ENCODE measurements around the gene CFAP52.
A peak's percentile ranks its signal among the peaks of the same experiment; 100 is the strongest.
"Not testable (repeated sequence)": the region's sequence is repeated elsewhere in the genome, so short reads cannot be mapped to it uniquely, and the experiment has no call there.

Gene CFAP52

GRCh38 chr17:9568957-9569588 is 7.4 kb upstream of the CFAP52 start:
- DNase-seq: no peak

DNA sequence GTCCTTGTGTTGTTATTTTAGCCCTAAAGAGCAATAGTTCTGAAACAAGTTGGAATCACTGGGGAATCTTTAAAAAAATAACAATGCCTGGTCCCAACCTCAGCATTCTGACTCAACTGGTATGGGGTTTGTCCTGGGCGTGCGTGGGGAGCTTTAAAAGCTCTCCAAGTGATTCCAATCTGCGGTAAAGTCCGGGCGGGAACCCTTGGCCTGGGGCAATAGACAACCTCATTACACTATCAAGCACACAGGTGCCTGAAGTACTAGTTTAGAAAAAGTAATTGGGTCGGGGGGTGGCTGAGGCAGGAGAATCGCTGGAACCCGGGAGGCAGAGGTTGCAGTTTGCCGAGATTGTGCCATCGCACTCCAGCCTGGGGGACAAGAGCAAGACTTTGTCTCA is 5.2 kb upstream of the CFAP52 start:
- no peak for DNase-seq

DNA sequence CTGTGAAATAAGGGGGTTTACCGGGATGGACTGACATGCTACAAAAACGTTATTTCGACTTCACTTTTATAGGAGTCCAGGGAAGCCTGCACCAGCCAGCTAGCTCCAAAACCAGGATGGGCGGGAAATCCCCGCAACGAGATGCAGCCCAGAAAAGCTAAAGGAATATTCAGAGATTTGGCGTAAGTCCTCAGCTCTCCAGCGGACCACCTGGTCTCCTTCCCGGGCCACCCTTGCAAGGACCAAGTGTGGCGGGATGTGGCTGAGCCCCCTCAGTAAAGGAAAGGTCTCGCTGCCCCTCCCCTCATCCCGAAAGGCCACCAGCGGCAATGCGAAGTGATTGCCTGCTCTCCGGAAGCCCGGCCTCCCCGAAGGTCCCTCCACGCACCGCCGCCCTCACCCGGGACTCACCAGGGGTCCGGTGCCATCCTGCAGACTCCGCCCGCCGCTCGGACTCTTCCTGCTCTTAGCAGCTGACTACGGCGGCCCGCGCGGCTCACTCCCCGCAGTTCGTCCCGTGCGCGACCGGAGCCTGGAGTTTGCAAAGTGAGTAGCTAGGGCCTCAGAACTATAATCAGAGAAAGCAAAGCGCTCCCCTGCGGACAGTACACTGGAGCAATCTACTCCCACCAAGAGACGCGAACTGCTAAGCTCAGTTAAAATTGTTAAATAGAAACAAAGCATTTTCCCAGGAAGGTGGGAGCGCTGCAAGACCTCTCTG is 901 bp upstream of the CFAP52 start, which contains the start of gene STX8:
Gene STX8 (minus strand): TSS at position 440 of the 721 bp plus-strand sequence. CDS start 12 bp downstream, at position 428.
- DNase-seq: peak; percentile 39 to 90 (median 77)

GRCh38 chr17:9577373-9577709 is 899 bp downstream of the CFAP52 start:
- no peak for DNase-seq

DNA sequence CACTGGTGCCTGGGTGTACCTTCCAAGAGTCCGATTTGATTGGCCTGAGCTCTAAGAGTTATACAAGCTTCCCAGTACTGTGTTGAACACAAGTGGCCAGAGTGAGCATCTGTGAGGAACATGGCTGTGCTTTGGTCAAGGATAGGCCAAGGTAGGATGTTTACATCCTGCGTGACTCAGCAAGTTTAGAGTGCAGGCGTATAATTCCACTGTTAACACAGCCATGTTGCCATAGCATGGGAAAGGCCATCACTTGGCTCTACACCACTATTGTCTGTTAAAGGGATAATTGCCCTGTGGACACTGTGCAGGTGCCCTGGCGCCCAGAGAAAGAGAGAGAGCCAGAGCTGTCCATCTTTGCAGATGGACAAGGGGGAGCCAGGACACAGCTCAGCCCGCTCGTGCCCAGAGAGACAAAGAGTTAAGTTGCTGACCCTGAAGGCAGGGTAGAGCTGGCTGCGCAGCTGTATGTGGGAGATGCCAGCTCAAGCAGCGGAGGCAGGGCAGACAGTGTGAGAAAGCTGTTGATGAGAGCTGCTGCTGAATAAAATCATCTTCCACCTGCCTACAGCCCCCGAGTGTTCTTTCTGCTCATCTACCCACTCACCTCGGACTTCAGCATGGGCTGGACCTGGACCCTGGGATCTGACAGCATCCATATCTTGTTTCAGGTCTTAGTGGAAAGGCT is 11.7 kb downstream of the CFAP52 start:
- peak in 1 of 51 donors; percentile 11 for DNase-seq

DNA sequence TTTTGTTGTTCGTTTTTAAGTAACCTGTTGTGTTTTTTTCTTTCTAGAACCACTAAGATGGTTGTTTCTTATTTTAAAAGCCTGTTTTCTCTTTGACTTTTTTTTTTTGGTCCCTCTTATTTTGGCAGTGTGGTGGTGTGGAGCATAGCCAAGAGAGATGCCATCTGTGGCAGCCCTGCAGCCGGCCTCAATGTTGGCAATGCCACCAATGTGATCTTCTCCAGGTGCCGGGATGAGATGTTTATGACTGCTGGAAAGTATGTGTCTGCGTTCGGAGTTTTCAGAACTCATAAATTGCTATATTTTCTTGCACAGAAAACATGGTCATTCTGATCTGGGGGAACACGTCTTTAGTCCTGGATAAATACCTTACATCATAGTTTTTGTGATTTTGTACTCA is 17.6 kb downstream of the CFAP52 start:
- peak in 1 of 51 donors; percentile 1 for DNase-seq

DNA sequence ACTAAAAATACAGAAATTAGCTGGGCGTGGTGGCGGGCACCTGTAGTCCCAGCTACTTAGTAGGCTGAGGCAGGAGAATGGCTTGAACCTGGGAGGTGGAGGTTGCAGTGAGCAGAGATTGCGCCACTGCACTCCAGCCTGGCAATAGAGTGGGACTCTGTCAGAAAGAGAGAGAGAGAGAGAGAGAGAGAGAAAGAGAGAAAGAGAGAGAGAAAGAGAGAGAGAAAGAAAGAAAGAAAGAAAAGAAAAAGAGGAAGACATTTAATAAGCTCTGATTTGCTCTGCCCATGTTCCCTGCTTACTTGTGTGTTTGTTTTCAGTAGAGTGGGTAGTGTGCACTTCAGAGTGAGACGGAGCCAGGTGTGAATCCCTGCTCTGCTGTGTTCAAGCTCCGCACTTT is 21.2 kb downstream of the CFAP52 start:
- not testable (repeated sequence) for DNase-seq

GRCh38 chr17:9598661-9599060 is 22.2 kb downstream of the CFAP52 start:
- no peak for DNase-seq

DNA sequence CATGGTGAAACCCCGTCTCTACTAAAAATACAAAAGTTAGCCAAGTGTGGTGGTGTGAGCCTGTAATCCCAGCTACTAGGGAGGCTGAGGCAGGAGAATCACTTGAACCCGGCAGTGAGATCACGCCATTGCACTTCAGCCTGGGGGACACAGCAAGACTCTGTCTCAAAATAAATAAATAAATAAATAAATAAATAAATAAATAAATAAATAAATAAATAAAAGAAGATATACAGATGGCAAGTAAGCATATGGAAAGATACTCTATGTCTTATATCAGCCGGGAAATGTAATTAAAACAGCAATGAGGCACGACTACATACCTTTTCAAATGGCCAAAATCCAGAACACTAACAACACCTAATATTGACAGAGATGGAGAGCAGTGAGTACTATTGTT is 28.1 kb downstream of the CFAP52 start:
- DNase-seq: not testable (repeated sequence)

GRCh38 chr17:9606453-9606852 is 30.0 kb downstream of the CFAP52 start:
- DNase-seq: no peak

- DNase-seq: not testable (repeated sequence)
These were observed 30.6 kb downstream of the CFAP52 start for GRCh38 chr17:9607058-9607457.

DNA sequence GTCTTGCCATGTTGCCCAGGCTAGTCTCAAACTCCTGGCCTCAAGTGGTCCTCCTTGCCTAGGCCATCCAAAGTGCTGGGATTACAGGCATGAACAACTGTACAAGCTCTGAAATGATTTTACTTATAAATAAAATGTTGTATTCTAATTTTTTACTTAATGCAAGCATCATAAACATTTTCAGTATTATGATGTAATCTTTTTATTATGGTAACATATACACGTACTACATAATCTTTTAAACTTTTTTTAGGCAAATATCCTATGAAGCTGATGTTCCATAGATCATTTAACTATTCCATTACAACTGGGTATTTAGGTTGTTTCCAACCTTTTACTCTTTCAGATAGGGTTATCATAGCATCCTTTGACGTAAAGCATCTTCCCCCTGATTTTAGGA is 35.1 kb downstream of the CFAP52 start:
- DNase-seq: no peak

DNA sequence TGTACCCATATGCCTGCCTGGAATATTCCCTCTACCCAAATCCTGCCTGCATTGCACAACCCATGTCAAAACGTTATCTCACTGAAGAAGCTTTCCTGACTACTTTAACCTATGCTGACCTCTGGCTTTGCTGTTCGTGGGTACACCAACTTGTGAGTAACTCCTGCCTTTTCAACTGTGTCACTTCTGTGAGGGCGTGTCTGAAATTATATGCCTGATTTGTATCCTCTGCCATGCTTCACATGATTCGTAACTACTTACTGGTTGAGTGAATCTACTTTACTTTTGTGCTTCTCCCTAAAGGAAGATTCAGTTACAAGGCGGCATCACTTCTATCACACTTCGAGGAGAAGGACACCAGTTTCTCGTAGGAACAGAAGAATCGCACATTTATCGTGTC is 35.6 kb downstream of the CFAP52 start:
- no peak for DNase-seq

- no peak for DNase-seq
These were observed 39.0 kb downstream of the CFAP52 start for GRCh38 chr17:9615486-9615885.

DNA sequence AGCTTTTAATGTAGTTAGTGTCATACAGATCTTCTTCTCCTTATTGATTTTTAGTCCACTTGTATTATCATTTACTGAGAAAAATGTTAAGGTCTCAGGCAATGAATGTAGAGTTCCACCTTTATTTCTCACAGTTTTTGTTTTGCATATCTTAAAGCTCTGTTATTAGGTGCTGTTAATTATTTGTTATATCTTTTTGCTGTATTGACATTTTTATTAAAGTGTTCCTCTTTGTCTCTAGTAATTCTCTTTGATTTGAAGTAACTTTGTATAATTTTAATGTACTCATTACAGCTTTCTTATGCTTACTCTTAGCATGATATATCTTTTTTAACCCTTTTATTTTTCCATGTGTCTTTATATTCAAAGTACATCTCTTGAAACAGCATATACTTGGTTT is 46.5 kb downstream of the CFAP52 start:
- DNase-seq: no peak

DNA sequence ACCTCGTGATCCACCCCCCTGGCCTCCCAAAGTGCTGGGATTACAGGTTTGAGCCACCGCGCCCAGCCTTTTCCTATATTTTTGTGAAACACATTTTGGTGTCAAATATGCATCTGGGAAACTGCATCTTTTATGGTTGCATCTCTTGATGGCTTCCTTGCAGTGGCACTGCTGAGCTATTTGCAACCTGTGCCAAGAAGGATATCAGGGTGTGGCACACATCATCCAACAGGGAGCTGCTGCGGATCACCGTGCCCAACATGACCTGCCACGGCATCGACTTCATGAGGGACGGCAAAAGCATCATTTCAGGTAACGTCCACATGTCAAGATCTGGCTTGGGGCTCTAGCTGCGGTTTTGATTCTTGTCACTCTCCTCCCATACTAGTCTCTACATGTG is 52.1 kb downstream of the CFAP52 start:
- no peak for DNase-seq

- DNase-seq: no peak
These were observed 56.3 kb downstream of the CFAP52 start for GRCh38 chr17:9632741-9633140.

DNA sequence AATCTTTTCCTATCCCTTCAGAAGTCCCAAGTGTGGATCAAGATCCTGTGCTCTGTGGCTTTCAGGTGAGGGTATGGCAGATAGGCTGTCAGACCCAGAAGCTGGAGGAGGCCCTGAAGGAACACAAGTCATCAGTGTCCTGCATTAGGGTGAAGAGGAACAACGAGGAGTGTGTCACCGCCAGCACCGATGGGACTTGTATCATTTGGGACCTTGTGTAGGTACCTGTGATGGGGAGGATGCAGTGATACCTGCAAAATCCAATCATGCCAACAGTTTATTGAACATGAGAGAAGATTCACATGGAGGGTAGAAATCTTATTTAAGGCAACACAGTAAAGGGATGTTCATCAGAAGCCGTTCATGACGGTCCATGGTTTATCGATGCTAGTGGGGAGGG is 58.9 kb downstream of the CFAP52 start:
- DNase-seq: no peak

DNA sequence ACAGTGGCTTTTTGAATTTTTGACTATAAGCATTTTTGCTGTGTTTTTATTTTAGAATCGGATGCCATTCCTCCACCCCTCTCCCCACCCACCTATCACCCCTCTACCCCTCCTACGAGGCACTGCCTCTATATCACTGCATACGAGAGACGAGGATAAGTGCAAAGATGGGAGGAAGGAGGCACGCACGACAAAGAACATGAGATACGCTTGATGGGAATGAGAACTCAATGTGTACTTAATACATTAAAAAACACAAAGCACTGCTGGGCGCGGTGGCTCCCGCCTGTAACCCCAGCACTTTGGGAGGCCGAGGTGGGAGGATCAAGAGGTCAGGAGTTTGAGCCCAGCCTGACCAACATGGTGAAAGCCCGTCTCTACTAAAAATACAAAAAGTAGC is 60.1 kb downstream of the CFAP52 start:
- DNase-seq: no peak

GRCh38 chr17:9640388-9640787 is 63.9 kb downstream of the CFAP52 start:
- not testable (repeated sequence) for DNase-seq

- DNase-seq: no peak
These were observed 67.2 kb downstream of the CFAP52 start for GRCh38 chr17:9643611-9644010.

GRCh38 chr17:9644910-9645751 is 68.7 kb downstream of the CFAP52 start, which contains the start of gene USP43:
USP43 (plus strand) TSS chr17:9645517; CDS start chr17:9645633, 116 bp downstream.
- DNase-seq: peak in 1 of 51 donors; percentile 23

All from hypothalamus (tissue), 51 donors.